DND-41 (cell line): ENCODE data around the gene TRIM34.
"Not testable (repeated sequence)": the region's sequence is repeated elsewhere in the genome, so short reads cannot be mapped to it uniquely, and the experiment has no call there.

Experiments used
- EZH2 ChIP-seq: IDR thresholded peaks from 3 replicates; pipeline ENCODE4 v1.6.1; 2012; ENCODE audit warnings: borderline replicate concordance, low read depth, mild to moderate bottlenecking, moderate library complexity, low read length, inconsistent platforms; ENCODE audit not compliant: severe bottlenecking
- TF ChIP-seq, protein P1 (sequence below): IDR thresholded peaks from 2 replicates; pipeline ENCODE4 v1.5.1; 2012; ENCODE audit warnings: borderline replicate concordance, low read length, moderate library complexity, mild to moderate bottlenecking; ENCODE audit not compliant: poor library complexity, severe bottlenecking; ENCODE audit errors: extremely low read depth

DNA sequence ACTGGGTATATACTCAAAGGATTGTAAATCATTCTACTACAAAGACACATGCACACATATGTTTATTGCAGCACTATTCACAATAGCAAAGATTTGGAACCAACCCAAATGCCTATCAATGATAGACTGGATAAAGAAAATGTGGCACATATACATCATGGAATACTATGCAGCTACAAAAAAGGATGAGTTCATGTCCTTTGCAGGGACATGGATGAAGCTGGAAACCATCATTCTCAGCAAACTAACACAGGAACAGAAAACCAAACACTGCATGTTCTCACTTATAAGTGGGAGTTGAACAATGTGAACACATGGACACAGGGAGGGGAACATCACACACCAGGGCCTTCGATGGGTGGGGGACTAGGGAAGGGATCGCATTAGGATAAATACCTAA is 32.2 kb downstream of the TRIM34 start:
- not testable (repeated sequence) for TF ChIP-seq EZH2
- TF ChIP-seq, protein P1, sequence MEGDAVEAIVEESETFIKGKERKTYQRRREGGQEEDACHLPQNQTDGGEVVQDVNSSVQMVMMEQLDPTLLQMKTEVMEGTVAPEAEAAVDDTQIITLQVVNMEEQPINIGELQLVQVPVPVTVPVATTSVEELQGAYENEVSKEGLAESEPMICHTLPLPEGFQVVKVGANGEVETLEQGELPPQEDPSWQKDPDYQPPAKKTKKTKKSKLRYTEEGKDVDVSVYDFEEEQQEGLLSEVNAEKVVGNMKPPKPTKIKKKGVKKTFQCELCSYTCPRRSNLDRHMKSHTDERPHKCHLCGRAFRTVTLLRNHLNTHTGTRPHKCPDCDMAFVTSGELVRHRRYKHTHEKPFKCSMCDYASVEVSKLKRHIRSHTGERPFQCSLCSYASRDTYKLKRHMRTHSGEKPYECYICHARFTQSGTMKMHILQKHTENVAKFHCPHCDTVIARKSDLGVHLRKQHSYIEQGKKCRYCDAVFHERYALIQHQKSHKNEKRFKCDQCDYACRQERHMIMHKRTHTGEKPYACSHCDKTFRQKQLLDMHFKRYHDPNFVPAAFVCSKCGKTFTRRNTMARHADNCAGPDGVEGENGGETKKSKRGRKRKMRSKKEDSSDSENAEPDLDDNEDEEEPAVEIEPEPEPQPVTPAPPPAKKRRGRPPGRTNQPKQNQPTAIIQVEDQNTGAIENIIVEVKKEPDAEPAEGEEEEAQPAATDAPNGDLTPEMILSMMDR, result not testable (repeated sequence)
